GM12801 (cell line): ENCODE data around the gene NXPH1.

ENCODE experiments used
- CTCF ChIP-seq: IDR thresholded peaks from one replicate; pipeline ENCODE4 v1.5.1; 2011; ENCODE audit warnings: control low read depth; ENCODE audit not compliant: insufficient read length; ENCODE audit errors: extremely low read depth

NXPH1 gene

DNA sequence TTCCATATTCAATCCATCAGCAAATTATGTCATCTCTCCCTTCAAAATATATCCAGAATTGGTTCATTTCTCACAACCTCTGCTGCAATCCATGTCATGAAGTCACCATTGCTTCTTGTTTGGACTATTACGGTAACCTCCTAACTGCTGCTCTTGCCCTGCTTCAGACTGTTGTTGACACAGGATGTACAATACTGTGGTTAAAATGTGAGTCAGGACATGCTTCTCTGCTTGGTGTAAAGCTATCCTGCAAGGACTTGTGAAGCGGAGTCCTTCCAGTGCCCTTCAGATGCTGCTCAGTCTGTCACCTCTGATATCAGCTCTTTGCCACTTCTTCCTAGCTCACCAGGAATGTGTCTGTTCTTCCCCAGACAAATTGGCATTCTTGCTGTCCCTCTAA lies 10.4 kb upstream of the NXPH1 start:
- no peak for TF ChIP-seq CTCF

DNA sequence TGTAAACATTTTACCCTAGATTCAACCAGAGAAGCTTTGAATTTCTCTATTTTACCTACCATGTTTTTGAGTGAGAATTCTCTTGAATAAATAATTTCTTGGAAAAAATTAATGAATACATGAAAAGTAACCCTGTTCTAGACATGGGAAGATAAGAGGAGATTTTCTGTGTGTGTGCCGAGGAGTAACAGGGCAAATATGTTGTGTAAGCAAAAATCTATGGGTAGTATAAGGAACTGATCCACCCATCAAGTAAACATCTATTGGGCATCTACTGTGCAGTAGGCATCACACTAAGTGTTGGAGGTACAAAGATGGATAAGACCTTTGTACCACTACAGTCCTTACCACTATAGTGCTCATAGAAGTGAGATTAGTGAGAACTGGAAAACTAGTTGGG lies 8.2 kb upstream of the NXPH1 start:
- TF ChIP-seq CTCF: no peak

GRCh38 chr7:8430643-8431042 lies 2.8 kb upstream of the NXPH1 start:
- TF ChIP-seq CTCF: no peak

GRCh38 chr7:8434290-8435002 lies 1.0 kb downstream of the NXPH1 start:
- no peak for TF ChIP-seq CTCF

- no peak for TF ChIP-seq CTCF
Measured at GRCh38 chr7:8435095-8435494, 1.7 kb downstream of the NXPH1 start.

- no peak for TF ChIP-seq CTCF
Measured at GRCh38 chr7:8435590-8436545, 2.5 kb downstream of the NXPH1 start.

GRCh38 chr7:8436965-8437364 lies 3.6 kb downstream of the NXPH1 start:
- no peak for TF ChIP-seq CTCF
